Measurements from ENCODE around the gene FKBP5. TPM values are rescaled to one million over a fixed set of nuclear protein-coding genes. Genes with fewer than 3 reads are reported as not detected.
A peak's percentile ranks its signal among the peaks of the same experiment; 100 is the strongest.

The FKBP5 gene
- total RNA-seq, 4 donors from 2014 or later: 304 to 768 (median 608) TPM

DNA sequence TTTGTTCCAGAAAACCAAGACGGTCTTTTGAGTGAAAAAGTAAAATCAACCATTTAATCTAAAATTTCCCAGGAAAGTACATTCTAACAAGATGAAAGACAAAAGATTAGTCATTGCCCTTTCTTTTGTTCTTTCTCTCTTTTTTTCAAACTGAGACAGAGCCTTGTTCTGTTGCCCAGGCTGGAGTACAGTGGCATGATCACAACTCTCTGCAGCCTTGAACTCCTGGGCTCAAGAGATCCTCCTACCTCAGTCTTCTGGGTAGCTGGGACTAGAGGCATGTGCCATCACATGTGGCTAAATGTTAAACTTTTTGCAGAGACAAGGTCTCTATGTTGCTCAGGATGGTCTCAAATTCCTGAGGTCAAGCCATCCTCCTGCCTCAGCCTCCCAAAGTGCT, 75.0 kb downstream of the FKBP5 start:
- no peaks in the 10 kb centered on the region for H3K9me3 ChIP-seq
- H3K4me1 ChIP-seq: peaks cover 0 to 43% (median 0%) of the 10 kb centered on the region in 4 donors
- H3K27me3 ChIP-seq: no peaks in the 10 kb centered on the region
- H3K4me3 ChIP-seq: no peak overlapping the region
- DNase-seq (ENCODE audit: low spot score in 2 of 2): no peak
- TF ChIP-seq CTCF (IDR thresholded peaks at IDR 0.05) (no peak), POLR2A (IDR thresholded peaks at IDR 0.05) (no peak), EP300 (IDR thresholded peaks at IDR 0.05) (peak in 1 of 2 donors; percentile 25)
- 84 to 86% methylated on average over 1 of the region's 1 CpG for WGBS, 2 donors
- H3K27ac ChIP-seq: peak overlapping the region in 1 of 4 donors; percentile 58
- H3K36me3 ChIP-seq: peaks cover 15 to 96% (median 26%) of the 10 kb centered on the region in 3 donors

DNA sequence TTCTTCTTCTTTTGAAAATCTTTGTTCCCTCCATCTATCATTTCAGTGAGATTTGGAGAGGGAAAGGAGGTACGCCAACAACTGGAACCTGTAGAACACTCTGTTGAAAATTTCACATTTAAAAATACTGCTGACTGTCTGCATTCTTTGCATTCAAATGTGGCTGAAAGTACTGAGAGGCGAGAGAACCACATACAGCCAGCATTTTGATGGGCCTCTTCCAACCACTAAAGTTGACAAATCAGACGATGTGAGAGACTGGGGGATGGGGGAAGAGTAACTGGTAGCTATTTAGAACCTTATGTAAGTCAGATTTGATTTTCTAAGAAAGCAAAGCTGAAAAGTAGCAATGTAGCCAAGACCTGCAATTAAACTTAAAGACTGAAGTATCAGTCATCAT, 77.5 kb downstream of the FKBP5 start:
- TF ChIP-seq CTCF (IDR thresholded peaks at IDR 0.05) (no peak), EP300 (IDR thresholded peaks at IDR 0.05) (no peak), POLR2A (IDR thresholded peaks at IDR 0.05) (no peak)
- Histone ChIP-seq H3K4me3 (no peak overlapping the region), H3K27me3 (no peaks in the 10 kb centered on the region), H3K36me3 (peaks cover 13 to 94% (median 19%) of the 10 kb centered on the region in 3 donors), H3K4me1 (peaks cover 0 to 45% (median 0%) of the 10 kb centered on the region in 4 donors), H3K9me3 (no peaks in the 10 kb centered on the region), H3K27ac (peak overlapping the region in 3 of 4 donors; percentile 36 to 63 (median 38))
- DNase-seq (ENCODE audit: low spot score in 2 of 2): no peak
- 61 to 64% methylated on average over 3 of the region's 3 CpGs for WGBS, 2 donors

DNA sequence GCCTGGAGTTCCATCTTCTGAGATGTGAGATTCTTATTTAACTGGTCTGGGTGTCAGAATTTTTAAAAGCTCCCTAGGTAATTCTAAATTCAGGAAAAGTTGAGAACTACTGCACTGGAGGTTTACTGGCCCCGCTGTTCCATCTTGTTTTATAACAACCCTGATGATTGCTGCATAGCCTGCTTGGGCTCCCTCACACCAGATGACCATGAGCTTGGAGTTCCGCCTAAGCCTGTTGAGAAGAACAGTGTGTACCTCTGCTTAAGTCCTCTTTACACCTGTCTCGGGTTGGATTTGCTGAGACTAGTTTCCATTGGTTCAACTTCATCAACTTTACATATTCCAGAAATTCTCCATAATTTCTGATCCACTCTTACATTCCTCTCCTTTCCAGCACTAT, 77.9 kb downstream of the FKBP5 start:
- Histone ChIP-seq H3K27ac (peak overlapping the region in 3 of 4 donors; percentile 36 to 63 (median 38)), H3K9me3 (no peaks in the 10 kb centered on the region), H3K27me3 (no peaks in the 10 kb centered on the region), H3K4me3 (no peak overlapping the region), H3K36me3 (peaks cover 13 to 96% (median 18%) of the 10 kb centered on the region in 3 donors), H3K4me1 (peaks cover 0 to 49% (median 0%) of the 10 kb centered on the region in 4 donors)
- TF ChIP-seq EP300 (IDR thresholded peaks at IDR 0.05) (peak in 1 of 2 donors; percentile 60), CTCF (IDR thresholded peaks at IDR 0.05) (no peak)
- WGBS, 2 donors: 95 to 98% methylated on average over 3 of the region's 3 CpGs
- no peak for DNase-seq (ENCODE audit: low spot score in 2 of 2)

DNA sequence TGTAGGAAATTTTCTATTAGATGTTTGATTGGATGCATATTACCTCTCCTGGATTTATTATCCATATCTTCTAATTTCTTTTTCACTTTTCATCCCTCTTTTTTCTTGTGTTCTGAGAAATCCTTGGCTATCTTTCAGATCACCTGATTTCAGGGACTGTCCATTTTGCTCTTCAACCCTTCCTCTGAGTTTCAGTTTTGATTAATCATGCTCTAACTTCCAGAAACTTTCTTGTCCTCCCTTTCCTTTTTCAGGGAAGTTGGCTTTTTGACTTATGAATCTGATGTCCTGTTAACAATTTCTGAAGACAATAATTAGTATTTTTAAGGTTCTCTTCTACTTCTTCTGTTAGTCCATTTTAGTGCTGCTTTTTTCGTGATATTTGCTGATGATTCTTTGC, 79.1 kb downstream of the FKBP5 start:
- peaks cover 0 to 55% (median 2%) of the 10 kb centered on the region in 4 donors for H3K4me1 ChIP-seq
- 93 to 96% methylated on average over 1 of the region's 1 CpG for WGBS, 2 donors
- TF ChIP-seq EP300 (IDR thresholded peaks at IDR 0.05) (no peak), CTCF (IDR thresholded peaks at IDR 0.05) (no peak), POLR2A (IDR thresholded peaks at IDR 0.05) (no peak)
- peaks cover 10 to 96% (median 23%) of the 10 kb centered on the region in 3 donors for H3K36me3 ChIP-seq
- no peak overlapping the region for H3K4me3 ChIP-seq
- H3K27me3 ChIP-seq: no peaks in the 10 kb centered on the region
- H3K9me3 ChIP-seq: no peaks in the 10 kb centered on the region
- H3K27ac ChIP-seq: peak overlapping the region in 2 of 4 donors; percentile 49 to 52
- no peak for DNase-seq (ENCODE audit: low spot score in 2 of 2)

- Histone ChIP-seq H3K4me1 (peaks cover 6 to 62% (median 19%) of the 10 kb centered on the region in 4 donors), H3K9me3 (no peaks in the 10 kb centered on the region), H3K27me3 (no peaks in the 10 kb centered on the region), H3K27ac (peak overlapping the region in 2 of 4 donors; percentile 52 to 96), H3K36me3 (peaks cover 6 to 86% (median 23%) of the 10 kb centered on the region in 3 donors), H3K4me3 (no peak overlapping the region)
- TF ChIP-seq POLR2A (IDR thresholded peaks at IDR 0.05) (no peak), EP300 (IDR thresholded peaks at IDR 0.05) (peak in 1 of 2 donors; percentile 13)
- DNase-seq (ENCODE audit: low spot score in 2 of 2): no peak
- 86 to 89% methylated on average over 10 to 11 of the region's 13 CpGs for WGBS, 2 donors
Observed at GRCh38 chr6:35607517-35608233, 81.0 kb downstream of the FKBP5 start.

All from tibial nerve (tissue), 4 donors.